SIG-M5 (cell line): Measurements from ENCODE around the gene DLG2.
"Not testable (repeated sequence)": the region's sequence is repeated elsewhere in the genome, so short reads cannot be mapped to it uniquely, and the experiment has no call there.

Source experiments
- DNase-seq: peaks from one replicate; lab custom pipeline; 2025; lab: John Stamatoyannopoulos, UW

The DLG2 gene

GRCh38 chr11:84901991-84902390 is 725.2 kb downstream of the DLG2 start:
- DNase-seq, result no peak

DNA sequence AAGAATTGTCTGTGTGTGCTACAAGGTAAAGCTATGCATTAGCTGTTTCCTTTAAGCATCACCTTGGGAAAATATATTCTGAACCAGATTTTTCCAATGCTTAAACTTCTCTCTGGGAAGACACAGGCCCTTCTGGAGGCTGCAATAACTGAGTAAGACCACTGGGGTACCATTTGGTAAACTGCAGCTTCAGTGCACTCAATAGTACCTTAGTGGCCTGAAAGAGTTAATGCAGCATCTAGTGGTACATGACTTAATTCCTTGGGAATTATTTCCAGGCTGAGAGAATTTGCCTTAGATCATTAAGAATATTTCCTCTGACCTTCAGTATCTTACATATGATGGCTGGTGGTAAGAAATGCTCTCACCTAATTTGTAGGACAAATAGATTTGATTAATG is 727.4 kb downstream of the DLG2 start:
- DNase-seq, result no peak

- DNase-seq, result no peak
These were observed 728.0 kb downstream of the DLG2 start for GRCh38 chr11:84899134-84899533.

- DNase-seq, result no peak
These were observed 732.5 kb downstream of the DLG2 start for GRCh38 chr11:84894666-84895065.

DNA sequence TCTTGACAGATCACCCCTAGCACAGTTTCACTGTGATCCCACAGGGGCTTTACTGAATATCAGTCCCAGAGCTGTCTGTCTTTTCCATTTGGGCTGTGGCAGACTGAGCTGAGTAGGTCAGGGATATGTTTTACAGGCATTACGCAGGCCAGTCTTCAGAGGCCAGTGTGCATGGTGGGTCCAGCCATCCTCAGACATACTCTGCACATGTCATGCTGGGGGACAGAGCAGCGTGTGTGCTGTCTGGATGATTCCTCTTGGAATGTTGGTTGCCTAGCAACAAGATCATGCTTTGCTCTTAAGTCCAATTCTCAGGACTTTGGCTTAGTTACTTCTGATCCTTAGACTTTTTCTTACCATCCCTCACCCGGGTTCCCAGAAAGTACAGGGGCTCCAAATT is 736.5 kb downstream of the DLG2 start:
- DNase-seq, result no peak

DNA sequence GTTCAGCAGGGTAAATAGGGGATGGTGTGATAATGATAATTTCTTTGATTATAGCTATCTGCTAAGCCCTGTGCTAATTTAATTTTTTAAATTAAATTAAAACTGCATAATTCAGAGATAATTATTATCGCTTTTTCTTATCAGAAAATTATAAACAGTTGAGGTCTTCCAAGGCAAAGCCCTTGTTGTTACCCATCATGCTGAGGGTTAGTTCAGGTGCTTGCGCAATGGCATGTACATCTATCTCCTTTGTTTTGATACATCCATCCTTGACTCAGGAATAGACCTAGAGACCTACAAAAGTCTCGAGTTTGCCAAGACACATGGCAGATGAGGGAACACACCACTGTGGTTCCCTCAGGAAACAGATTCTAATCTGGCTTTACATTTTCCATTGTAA is 737.6 kb downstream of the DLG2 start:
- no peak for DNase-seq

DNA sequence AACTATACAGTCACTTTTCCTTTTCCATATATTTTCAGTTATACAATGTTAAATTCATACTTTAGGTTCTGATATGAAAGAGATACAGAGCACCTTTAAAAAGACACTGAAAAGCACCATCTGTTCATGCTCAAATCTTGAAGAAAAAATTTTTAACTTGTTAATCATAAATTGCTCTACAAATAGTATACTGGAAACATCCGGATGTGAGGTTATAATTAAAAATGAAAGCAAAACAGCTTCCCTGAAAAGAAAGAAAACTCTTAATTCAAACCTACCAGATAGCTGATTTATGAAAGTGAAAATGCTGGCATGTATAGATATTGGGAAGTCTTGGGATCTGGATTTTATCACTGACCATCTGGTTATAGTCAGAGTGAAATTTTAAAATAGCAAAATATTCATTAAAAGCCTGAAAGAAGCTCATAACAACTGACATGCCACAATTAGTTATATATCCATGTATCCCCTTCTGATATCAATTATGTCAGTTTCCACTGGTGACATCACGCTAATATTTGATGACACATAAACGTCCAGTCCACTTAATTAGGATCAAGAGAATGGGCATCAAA is 740.0 kb downstream of the DLG2 start:
- no peak for DNase-seq

- no peak for DNase-seq
These were observed 740.8 kb downstream of the DLG2 start for GRCh38 chr11:84886344-84886743.

DNA sequence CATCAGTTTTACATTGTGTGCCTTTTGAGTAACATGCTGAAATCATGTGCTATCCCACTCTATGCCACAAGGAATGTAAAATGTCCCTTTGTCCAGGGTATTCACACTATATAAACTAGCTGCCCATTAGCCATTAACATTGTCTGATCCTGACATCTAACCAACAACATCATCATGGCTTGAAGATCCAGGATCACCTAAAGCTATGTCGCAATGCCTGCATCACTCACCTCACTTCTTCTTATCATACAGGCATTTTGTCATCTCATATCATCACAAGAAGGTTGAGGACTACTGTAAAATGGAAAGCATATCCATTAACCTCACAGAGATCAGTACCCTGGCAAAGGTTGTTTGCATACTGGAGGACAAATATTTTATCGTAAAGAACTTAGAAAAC is 742.3 kb downstream of the DLG2 start:
- no peak for DNase-seq

- no peak for DNase-seq
These were observed 745.1 kb downstream of the DLG2 start for GRCh38 chr11:84882056-84882455.

DNA sequence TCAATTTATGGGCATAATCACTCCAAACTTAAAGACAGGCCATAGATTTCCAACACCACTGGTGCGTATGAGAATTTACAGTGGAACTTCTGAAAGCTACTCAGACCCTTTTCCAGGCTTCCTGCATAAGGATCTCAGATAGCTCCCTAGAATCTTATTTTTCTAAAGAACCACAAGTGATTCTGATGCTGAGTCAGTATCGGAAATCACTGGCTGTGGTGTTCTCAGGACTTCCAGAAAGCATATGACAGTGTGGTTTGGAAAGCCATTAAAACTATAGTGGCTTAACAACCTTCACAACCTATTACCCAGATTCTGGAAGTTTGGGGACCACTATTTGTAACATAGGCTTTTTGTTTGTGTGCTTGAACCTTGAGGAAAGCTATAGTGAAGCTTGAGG is 756.0 kb downstream of the DLG2 start:
- no peak for DNase-seq

- DNase-seq, result no peak
These were observed 756.7 kb downstream of the DLG2 start for GRCh38 chr11:84870486-84870885.

DNA sequence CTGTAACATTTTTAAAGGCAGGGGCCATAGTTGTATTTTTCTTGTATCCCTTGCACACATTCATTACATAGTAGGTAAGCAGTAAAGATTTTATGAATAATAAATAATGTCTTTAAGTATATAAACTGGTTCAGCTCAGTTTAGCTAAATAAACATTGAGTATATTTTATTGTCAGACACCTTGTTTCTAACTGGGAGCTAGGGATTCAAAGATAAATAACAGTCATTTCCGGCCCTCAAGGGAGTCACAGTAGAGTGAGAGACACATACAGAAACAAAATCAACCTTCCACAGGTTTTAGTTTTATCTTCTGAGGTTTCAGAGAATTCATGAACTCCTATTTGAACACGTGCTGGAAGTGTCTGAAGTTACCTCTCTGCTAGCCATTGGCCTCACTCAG is 760.2 kb downstream of the DLG2 start:
- DNase-seq, result no peak

DNA sequence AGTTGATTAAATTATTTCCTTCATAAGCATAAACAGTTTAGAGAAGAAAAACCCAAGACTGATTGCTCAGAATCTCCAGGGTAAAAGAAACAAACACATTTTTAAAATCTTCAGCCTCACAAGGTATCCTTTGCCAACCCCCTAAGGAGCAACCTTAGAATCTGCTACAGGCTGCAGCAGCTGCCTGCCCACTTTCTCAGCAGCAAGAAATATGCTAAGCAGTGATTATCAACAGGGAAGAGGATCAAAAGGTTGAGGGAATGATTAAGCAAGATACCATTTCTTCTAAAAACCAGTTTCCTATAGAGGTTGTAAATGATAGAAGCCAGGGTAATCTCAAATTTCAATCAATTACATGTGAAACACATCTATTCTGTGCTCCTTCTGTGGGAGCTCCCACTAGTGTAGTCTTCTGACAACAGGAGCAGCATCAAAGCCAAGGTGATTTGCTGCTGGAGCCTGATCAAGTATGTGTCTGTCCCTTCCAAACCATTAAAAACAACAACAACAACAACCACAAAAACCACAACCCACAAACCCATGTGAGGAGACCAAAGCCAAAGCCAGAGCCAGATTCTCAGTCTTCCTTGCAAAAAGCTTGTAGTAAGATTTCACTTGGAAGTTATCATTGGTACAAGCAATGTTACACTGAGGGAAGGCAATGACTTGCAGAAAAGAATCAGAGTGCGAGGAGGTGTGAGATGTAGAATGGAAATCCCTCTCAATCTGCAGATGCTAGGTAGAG is 761.2 kb downstream of the DLG2 start:
- no peak for DNase-seq

- no peak for DNase-seq
These were observed 761.9 kb downstream of the DLG2 start for GRCh38 chr11:84865257-84865656.

- DNase-seq, result no peak
These were observed 769.4 kb downstream of the DLG2 start for GRCh38 chr11:84857746-84858145.

DNA sequence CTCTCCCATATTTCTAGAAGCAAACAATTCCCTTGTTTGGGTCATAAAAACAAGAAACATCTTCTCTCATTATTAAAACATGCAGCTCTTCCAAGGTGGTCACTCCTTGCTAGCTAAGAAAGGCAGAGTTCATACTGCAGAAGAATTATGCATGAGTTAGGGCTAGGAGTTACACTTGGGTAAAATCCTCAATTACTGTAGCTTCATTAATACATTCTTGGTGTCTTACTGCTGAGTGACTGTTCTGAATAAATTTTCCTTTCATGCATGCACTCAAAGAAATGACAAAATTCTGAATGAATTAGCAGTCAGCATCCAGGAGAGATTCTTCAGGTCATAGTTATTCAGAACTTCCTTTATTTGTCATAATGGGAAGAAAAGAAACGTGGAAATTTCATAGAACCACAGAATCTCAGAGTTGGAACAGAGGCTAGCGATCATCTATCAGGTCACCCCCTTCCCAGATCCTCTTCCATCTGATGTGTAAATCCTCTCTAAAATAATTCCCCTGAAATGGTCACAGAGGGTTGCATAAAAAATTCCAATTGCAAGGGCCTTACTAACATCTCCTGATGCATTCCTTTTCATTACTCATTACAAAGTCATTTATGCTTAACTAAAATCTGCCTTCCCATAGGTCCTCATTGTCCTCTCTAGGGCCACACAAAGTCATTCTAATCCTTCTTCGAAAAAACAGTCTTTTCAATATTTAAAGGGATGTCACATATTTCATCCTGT is 771.5 kb downstream of the DLG2 start:
- no peak for DNase-seq

GRCh38 chr11:84854498-84854880 is 772.7 kb downstream of the DLG2 start:
- DNase-seq, result no peak

DNA sequence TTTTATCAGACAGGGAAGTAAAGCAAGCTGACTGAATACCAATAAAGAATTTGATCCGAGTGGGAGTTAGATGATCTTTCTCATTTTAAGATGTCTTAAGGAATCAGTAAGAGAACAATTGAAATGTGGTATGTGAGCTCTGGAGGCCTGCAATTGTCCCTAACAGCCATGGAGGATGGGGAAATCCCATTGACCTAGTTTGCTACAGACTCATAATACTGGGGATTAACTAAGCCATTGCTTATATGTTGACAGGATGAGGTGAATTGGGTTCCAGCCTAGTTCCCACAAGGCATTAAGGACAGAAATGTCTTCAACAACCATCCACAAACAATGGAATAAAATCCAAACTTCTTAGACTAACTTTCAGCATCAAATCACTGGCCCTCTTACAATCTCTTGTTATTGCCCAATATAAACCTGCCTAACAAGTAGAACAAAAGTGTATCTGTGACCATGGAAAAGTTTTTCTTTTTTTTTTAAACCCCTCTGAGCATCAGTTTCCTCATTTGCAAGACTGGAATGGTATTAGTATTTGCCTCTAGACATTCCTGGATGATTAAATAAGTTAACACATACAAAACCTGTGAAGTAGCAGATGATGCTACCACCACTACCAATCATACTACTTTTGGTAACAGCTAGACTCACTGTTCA is 773.2 kb downstream of the DLG2 start:
- DNase-seq, result no peak

GRCh38 chr11:84847842-84848241 is 779.3 kb downstream of the DLG2 start:
- DNase-seq, result no peak

DNA sequence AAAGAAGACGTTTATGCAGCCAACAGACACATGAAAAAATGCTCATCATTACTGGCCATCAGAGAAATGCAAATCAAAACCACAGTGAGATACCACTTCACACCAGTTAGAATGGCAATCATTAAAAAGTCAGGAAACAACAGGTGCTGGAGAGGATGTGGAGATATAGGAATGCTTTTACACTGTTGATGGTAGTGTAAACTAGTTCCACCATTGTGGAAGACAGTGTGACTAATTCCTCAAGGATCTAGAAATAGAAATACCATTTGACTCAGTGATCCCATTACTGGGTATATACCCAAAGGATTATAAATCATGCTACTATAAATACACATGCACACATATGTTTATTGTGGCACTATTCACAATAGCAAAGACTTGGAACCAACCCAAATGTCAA is 786.9 kb downstream of the DLG2 start:
- not testable (repeated sequence) for DNase-seq

GRCh38 chr11:84837402-84838069 is 789.6 kb downstream of the DLG2 start:
- no peak for DNase-seq
